IPS DF 4.7 (cell line): ENCODE results near the gene SLC39A3.

ENCODE experiments used
- DNase-seq: peaks from one replicate; pipeline ENCODE4 v3.0.0-alpha.2; 2013; ENCODE audit warnings: low spot score; ENCODE audit errors: extremely low read depth

SLC39A3 gene

GRCh38 chr19:2739602-2740313 is at the start of gene SLC39A3:
Gene SLC39A3 (minus strand): TSS chr19:2740017. CDS start chr19:2737257, 2,760 bp downstream.
- DNase-seq: peak; percentile 88

GRCh38 chr19:2788237-2788636 is 48.4 kb upstream of the SLC39A3 start:
- DNase-seq: no peak

GRCh38 chr19:2787115-2787514 is 47.3 kb upstream of the SLC39A3 start:
- DNase-seq: no peak

GRCh38 chr19:2785244-2785997 is 45.6 kb upstream of the SLC39A3 start, which contains the start of gene THOP1:
Gene THOP1 (plus strand): TSS chr19:2785503. CDS start chr19:2785663, 160 bp downstream.
- peak; percentile 99 for DNase-seq

GRCh38 chr19:2783781-2784145 is 43.9 kb upstream of the SLC39A3 start:
- DNase-seq: no peak

- DNase-seq: peak; percentile 96
Observed at GRCh38 chr19:2782936-2783780, 43.3 kb upstream of the SLC39A3 start, which contains the start of gene SGTA. Gene SGTA (minus strand): TSS chr19:2783273. CDS start chr19:2769068, 14,205 bp downstream.

GRCh38 chr19:2782329-2782935 is 42.6 kb upstream of the SLC39A3 start:
- DNase-seq: no peak

GRCh38 chr19:2780284-2780683 is 40.5 kb upstream of the SLC39A3 start:
- DNase-seq: no peak

- no peak for DNase-seq
Observed at GRCh38 chr19:2779121-2779740, 39.4 kb upstream of the SLC39A3 start.

- DNase-seq: no peak
Observed at GRCh38 chr19:2777952-2778683, 38.3 kb upstream of the SLC39A3 start.

- DNase-seq: no peak
Observed at GRCh38 chr19:2775556-2776430, 36.0 kb upstream of the SLC39A3 start.

GRCh38 chr19:2774953-2775555 is 35.2 kb upstream of the SLC39A3 start:
- no peak for DNase-seq

GRCh38 chr19:2774083-2774679 is 34.4 kb upstream of the SLC39A3 start:
- no peak for DNase-seq

- no peak for DNase-seq
Observed at GRCh38 chr19:2771786-2772674, 32.2 kb upstream of the SLC39A3 start.

GRCh38 chr19:2770055-2771013 is 30.5 kb upstream of the SLC39A3 start:
- no peak for DNase-seq

- DNase-seq: no peak
Observed at GRCh38 chr19:2769218-2769617, 29.4 kb upstream of the SLC39A3 start.
